Measurements from ENCODE around the gene NFATC2. TPM values are rescaled to one million over a fixed set of nuclear protein-coding genes. Genes with fewer than 3 reads are reported as not detected.

The NFATC2 gene
- polyA plus RNA-seq, 1 of the 3 experiments (the other 2 are of a cell fraction) = 0.36 TPM

- TF ChIP-seq NFIC (IDR thresholded peaks at IDR 0.05; ENCODE audit: borderline replicate concordance) = no peak
- no peak for TF ChIP-seq FOSL2 (IDR thresholded peaks at IDR 0.05; ENCODE audit: borderline replicate concordance, low read depth)
- TF ChIP-seq FOXM1 (IDR thresholded peaks at IDR 0.05; ENCODE audit: low read depth) = no peak
- TF ChIP-seq, protein P1, sequence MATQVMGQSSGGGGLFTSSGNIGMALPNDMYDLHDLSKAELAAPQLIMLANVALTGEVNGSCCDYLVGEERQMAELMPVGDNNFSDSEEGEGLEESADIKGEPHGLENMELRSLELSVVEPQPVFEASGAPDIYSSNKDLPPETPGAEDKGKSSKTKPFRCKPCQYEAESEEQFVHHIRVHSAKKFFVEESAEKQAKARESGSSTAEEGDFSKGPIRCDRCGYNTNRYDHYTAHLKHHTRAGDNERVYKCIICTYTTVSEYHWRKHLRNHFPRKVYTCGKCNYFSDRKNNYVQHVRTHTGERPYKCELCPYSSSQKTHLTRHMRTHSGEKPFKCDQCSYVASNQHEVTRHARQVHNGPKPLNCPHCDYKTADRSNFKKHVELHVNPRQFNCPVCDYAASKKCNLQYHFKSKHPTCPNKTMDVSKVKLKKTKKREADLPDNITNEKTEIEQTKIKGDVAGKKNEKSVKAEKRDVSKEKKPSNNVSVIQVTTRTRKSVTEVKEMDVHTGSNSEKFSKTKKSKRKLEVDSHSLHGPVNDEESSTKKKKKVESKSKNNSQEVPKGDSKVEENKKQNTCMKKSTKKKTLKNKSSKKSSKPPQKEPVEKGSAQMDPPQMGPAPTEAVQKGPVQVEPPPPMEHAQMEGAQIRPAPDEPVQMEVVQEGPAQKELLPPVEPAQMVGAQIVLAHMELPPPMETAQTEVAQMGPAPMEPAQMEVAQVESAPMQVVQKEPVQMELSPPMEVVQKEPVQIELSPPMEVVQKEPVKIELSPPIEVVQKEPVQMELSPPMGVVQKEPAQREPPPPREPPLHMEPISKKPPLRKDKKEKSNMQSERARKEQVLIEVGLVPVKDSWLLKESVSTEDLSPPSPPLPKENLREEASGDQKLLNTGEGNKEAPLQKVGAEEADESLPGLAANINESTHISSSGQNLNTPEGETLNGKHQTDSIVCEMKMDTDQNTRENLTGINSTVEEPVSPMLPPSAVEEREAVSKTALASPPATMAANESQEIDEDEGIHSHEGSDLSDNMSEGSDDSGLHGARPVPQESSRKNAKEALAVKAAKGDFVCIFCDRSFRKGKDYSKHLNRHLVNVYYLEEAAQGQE (IDR thresholded peaks at IDR 0.05; ENCODE audit: low read depth, low read length) = no peak
- TF ChIP-seq MEF2A (IDR thresholded peaks at IDR 0.05; ENCODE audit: borderline replicate concordance, low read depth) = no peak
- no peak for TF ChIP-seq RFX5 (IDR thresholded peaks at IDR 0.05; ENCODE audit: low read length)
- no peak for TF ChIP-seq CHD2 (IDR thresholded peaks at IDR 0.05; ENCODE audit: low read length, partially characterized antibody)
- TF ChIP-seq FOXJ3 (CRISPR knock-in tag; IDR thresholded peaks at IDR 0.05) = no peak
- TF ChIP-seq GATA2 (CRISPR knock-in tag; IDR thresholded peaks at IDR 0.05) = no peak
- no peak for TF ChIP-seq POLR2AphosphoS5 (IDR thresholded peaks at IDR 0.05; ENCODE audit: low read depth, low read length)
- TF ChIP-seq, protein P2, sequence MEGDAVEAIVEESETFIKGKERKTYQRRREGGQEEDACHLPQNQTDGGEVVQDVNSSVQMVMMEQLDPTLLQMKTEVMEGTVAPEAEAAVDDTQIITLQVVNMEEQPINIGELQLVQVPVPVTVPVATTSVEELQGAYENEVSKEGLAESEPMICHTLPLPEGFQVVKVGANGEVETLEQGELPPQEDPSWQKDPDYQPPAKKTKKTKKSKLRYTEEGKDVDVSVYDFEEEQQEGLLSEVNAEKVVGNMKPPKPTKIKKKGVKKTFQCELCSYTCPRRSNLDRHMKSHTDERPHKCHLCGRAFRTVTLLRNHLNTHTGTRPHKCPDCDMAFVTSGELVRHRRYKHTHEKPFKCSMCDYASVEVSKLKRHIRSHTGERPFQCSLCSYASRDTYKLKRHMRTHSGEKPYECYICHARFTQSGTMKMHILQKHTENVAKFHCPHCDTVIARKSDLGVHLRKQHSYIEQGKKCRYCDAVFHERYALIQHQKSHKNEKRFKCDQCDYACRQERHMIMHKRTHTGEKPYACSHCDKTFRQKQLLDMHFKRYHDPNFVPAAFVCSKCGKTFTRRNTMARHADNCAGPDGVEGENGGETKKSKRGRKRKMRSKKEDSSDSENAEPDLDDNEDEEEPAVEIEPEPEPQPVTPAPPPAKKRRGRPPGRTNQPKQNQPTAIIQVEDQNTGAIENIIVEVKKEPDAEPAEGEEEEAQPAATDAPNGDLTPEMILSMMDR (IDR thresholded peaks at IDR 0.05) = no peak
- ChIA-PET POLR2A (no interaction called here), CTCF (interaction anchor here (1.0 kb wide), 1 partner anchor 15 kb away, joined by 3 read pairs; no protein-coding TSS in a partner anchor)
- no peak for DNase-seq
- Histone ChIP-seq H2AFZ (ENCODE audit: low read depth) (no peak overlapping the region), H3K27me3 (ENCODE audit: insufficient read depth) (no peaks in the 10 kb centered on the region), H3K27ac (ENCODE audit: low read depth in 2 of 2, low read length in 1 of 2) (no peak overlapping the region), H3K9me2 (no peaks in the 10 kb centered on the region), H3K36me3 (replicated peaks in 1 of 2; ENCODE audit: control insufficient read depth in 1 of 2, insufficient read depth in 2 of 2, low read length in 1 of 2) (no peaks in the 10 kb centered on the region), H3K79me2 (ENCODE audit: insufficient read depth) (no peaks in the 10 kb centered on the region), H3K9me3 (no peaks in the 10 kb centered on the region), H3K4me3 (ENCODE audit: low read depth in 2 of 2, low read length in 1 of 2) (no peak overlapping the region), H4K20me1 (ENCODE audit: insufficient read depth) (no peaks in the 10 kb centered on the region), H3F3A (replicated peaks; ENCODE audit: insufficient read depth) (no peaks in the 10 kb centered on the region), H3K4me2 (no peak overlapping the region), H3K4me1 (ENCODE audit: control insufficient read depth in 1 of 2, insufficient read depth in 2 of 2, low read depth in 1 of 2, low read length in 1 of 2) (no peaks in the 10 kb centered on the region), H3K9ac (no peak overlapping the region)
- 88% methylated on average over 7 of the region's 7 CpGs for WGBS (ENCODE audit: low lambda C conversion rate)
These were observed 105.2 kb downstream of the NFATC2 start for GRCh38 chr20:51437182-51437924.
